ENCODE data around the gene FLRT3. TPM values are rescaled to one million over a fixed set of nuclear protein-coding genes. Genes with fewer than 3 reads are reported as not detected.

Gene FLRT3
- total RNA-seq, 2 donors from 2014 or later: 0.86 to 4.6 TPM

- Histone ChIP-seq H3K27me3 (no peaks in the 10 kb centered on the region), H3K27ac (no peak overlapping the region), H3K36me3 (no peaks in the 10 kb centered on the region), H3K4me3 (no peak overlapping the region), H3K9me3 (no peaks in the 10 kb centered on the region), H3K4me1 (no peaks in the 10 kb centered on the region), H3K9ac (ENCODE audit: low read depth in 2 of 2, low read length in 2 of 2) (no peak overlapping the region)
- TF ChIP-seq CTCF (IDR thresholded peaks at IDR 0.05): no peak
- intact Hi-C loops (cut with DNase I): no loop called here
- DNase-seq: no peak
Observed at GRCh38 chr20:14378326-14378725, 40.9 kb upstream of the FLRT3 start.

DNA sequence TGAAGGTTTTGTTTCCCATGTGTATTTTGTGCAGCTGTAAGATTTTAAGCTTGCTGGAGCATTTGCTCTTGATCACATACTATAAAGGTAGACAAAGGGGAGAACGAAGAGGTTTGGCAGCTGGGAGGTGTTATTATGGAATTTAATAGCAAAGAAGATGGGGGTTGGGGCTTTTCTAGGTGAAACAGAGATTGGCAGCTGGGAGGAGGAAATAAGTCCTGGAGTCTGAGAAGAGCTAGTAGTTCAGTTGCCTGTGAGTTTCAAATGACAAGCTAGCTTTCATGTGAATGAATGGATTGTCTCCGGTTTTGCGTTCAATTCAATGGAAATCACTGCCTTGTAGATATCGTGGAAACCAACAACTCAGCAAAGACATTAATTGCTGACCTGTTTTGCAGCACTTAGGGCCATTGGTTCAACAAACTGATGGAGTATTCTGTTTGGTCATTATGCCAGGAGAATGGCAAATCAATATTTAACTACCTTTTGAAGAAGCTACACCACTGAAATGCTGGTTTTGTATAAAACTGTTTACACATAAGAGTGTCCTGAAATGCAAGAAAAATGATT lies 38.1 kb upstream of the FLRT3 start:
- Histone ChIP-seq H3K4me1 (no peaks in the 10 kb centered on the region), H3K36me3 (no peaks in the 10 kb centered on the region), H3K4me3 (no peak overlapping the region), H3K27me3 (no peaks in the 10 kb centered on the region), H3K9ac (ENCODE audit: low read depth in 2 of 2, low read length in 2 of 2) (no peak overlapping the region), H3K9me3 (no peaks in the 10 kb centered on the region), H3K27ac (no peak overlapping the region)
- no peak for DNase-seq
- intact Hi-C loops (cut with DNase I): no loop called here
- TF ChIP-seq CTCF (IDR thresholded peaks at IDR 0.05): no peak

- intact Hi-C loops (cut with DNase I): no loop called here
- no peak overlapping the region for H3K9ac ChIP-seq (ENCODE audit: low read depth in 2 of 2, low read length in 2 of 2)
- no peak for TF ChIP-seq CTCF (IDR thresholded peaks at IDR 0.05)
- H3K27ac ChIP-seq: no peak overlapping the region
- H3K36me3 ChIP-seq: no peaks in the 10 kb centered on the region
- H3K4me3 ChIP-seq: no peak overlapping the region
- no peaks in the 10 kb centered on the region for H3K27me3 ChIP-seq
- DNase-seq: no peak
- no peaks in the 10 kb centered on the region for H3K9me3 ChIP-seq
- no peaks in the 10 kb centered on the region for H3K4me1 ChIP-seq
Observed at GRCh38 chr20:14374196-14374595, 36.8 kb upstream of the FLRT3 start.

- Histone ChIP-seq H3K9me3 (no peaks in the 10 kb centered on the region), H3K27me3 (no peaks in the 10 kb centered on the region), H3K9ac (ENCODE audit: low read depth in 2 of 2, low read length in 2 of 2) (no peak overlapping the region), H3K4me1 (no peaks in the 10 kb centered on the region), H3K27ac (no peak overlapping the region), H3K4me3 (no peak overlapping the region), H3K36me3 (no peaks in the 10 kb centered on the region)
- TF ChIP-seq CTCF (IDR thresholded peaks at IDR 0.05): no peak
- intact Hi-C loops (cut with DNase I): no loop called here
- no peak for DNase-seq
Observed at GRCh38 chr20:14361509-14362345, 24.3 kb upstream of the FLRT3 start.

- H3K4me3 ChIP-seq: no peak overlapping the region
- DNase-seq: no peak
- TF ChIP-seq CTCF (IDR thresholded peaks at IDR 0.05): no peak
- H3K4me1 ChIP-seq: no peaks in the 10 kb centered on the region
- H3K36me3 ChIP-seq: no peaks in the 10 kb centered on the region
- no peak overlapping the region for H3K9ac ChIP-seq (ENCODE audit: low read depth in 2 of 2, low read length in 2 of 2)
- intact Hi-C loops (cut with DNase I): no loop called here
- H3K27ac ChIP-seq: no peak overlapping the region
- H3K9me3 ChIP-seq: no peaks in the 10 kb centered on the region
- H3K27me3 ChIP-seq: no peaks in the 10 kb centered on the region
Observed at GRCh38 chr20:14360416-14360815, 23.0 kb upstream of the FLRT3 start.
